HG03175 (cell line): ENCODE data around the gene XXYLT1.

ENCODE experiments used
- ATAC-seq: cut with Tn5 transposase; IDR thresholded peaks from one replicate; pipeline ENCODE4 v1.9.1; 2021; ENCODE audit warnings: mild to moderate bottlenecking, moderate library complexity; ENCODE audit not compliant: unreplicated experiment

The XXYLT1 gene

DNA sequence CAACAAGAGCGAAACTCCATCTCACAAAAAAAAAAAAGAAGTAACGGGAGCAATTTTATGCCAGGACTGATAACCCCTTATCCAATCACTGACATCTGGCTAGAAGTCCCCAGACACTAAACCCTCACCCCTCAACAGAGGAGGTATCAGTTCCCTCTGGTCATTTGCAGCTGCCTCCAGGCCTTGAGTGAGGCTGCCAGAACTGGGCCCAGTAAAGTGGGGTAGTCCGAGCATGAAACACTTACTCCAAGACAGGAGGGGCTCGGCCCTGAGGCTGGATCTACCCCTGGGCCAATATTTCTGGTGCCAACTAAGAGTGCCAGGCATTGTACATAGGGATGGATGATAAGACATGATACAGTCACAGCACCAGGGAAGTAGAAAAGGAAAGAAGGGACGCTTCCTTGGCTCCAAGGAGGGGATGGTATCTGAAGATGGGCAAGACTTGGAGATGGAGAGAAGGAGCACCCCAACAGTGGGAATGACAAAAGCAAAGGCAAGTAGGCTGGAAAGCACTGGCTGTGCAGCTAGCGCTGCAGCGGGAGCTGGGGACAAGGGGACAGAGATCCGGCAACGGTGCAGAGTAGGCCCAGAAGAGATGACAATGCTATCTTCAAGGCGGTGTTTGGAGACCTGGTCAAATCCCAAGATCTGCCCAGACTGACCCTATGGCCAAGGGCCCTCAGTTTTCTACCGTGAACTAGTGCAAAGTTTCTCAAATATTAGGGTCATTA, 2.2 kb downstream of the XXYLT1 start:
- no peak for ATAC-seq

DNA sequence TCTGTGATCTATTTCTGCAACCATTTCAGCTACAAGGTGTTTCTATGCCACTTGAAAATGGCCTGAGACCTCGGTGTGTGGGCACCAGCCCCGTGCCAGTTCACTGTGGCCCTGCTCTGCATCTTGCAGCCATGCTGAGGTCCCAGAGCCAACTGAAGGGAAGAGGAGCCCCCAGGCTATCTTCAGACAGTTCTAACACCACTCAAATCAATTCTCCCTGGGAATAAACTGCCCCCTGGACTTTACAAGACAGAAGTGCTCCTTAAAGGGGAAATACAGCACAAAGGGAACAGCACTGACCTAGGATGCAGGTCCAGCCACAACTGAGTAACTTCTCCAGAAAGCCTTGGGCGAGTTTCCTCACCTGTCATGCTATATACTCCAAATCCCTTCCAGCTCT, 3.9 kb downstream of the XXYLT1 start:
- ATAC-seq: no peak

DNA sequence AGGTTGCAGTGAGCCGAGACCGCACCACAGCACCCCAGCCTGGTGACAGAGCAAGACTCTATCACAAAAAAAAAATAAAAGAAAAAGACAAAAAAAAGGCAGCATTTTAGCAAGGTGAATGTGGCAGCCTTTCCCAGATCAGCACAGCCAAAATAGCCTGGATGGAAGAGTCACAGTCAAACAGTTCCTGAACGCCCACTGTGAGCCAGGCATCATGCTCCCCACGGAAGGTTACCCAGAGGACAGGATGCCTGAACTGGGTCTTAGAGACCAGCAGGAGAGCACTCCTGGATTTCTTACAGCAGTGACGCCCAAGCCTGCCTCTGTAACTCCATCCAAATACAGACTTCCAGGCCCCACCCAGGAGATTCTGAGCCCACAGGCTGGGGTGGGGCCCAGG, 4.5 kb downstream of the XXYLT1 start:
- no peak for ATAC-seq

DNA sequence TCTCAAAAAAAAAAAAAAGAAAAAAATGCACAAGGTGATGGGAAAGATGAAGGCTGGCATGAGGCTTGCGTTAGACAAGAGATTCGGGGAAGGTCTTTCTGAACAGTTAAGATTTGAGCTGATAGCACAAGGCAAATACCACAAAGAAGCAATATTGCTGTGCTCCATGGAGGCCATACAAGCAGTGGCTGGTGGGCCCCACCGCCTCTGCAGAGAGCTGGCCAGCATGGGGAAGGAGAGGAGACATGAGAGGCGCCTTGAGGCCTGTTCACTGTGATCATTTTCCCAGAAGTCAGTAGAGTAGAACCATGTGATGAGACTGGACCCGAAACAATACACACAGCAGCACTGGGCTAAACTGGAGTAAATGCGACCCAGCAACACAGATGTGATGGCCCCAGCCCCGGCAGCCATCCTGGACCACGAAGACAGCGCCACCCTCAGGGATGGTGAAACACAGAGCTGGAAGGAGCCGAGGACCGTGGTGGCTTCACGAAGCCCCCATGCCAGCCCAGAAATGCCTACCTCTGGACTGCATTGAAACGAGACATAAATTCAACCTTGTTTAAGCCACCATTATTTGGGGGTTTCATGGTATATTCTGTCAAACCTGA, 5.5 kb downstream of the XXYLT1 start:
- ATAC-seq: no peak

DNA sequence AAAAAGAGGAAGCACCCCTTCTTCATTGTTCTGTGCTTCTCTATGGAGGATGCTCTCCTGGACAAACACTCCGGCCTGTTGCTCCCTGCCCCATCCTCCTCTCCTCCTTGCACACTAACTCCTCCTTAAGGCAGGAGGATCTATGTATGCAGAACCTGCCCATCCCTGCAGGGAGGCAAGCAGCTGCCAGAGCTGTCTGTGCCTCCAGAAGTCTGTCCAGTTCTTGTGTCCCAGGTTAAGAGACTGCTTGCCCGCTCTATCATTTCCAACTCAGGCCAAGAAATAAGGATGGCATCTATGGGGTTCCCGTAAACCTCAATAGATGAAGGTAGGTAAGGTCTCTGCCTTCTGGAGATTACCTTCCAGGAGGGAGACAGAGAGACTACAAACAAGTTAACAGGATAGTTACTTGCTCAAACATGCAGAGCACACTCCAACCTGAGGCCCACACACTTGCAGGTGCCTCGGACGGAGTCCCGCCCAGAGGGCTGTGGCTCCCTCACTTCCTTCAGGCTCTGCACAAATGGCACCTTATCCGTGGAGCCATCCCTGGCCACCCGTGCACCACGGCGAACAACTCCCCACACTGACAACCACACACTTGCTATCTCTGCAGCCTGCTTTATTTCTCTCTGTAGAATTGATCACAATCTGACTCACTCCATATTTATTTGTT, 6.9 kb downstream of the XXYLT1 start:
- ATAC-seq: no peak

DNA sequence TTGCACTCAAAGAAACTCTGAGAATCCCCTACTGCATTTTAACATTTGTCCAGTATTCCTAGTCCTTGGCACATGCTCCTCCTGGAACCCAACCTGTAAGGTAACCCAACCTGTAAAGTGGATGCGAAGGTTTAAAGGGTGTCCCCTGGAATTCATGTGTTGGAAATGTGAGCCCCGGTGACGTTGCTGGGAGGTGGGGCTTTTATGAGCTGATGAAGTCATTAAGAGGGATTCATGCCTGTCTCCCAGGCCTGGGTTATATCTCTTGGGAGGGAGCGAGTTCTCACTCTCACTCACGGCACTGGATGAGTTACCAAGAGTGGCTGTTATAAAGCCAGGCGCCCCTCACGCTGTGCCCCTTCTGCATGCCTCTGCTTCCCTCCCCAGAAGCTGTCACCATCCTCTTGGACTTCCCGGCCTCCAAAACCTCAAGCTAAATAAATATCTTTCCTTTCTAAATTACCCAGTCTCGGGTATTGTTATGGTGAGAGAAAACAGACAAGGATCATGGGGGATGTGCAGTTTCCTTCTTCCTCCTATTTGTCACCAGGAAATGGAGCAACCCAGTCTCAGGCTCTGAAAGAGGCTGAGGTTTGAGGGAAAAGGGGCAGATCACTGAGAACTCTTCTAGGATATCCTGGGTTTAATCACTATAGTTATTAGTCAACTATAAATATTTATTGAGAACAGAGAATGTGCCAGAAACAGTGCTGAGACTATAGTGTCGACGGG, 7.6 kb downstream of the XXYLT1 start:
- no peak for ATAC-seq

DNA sequence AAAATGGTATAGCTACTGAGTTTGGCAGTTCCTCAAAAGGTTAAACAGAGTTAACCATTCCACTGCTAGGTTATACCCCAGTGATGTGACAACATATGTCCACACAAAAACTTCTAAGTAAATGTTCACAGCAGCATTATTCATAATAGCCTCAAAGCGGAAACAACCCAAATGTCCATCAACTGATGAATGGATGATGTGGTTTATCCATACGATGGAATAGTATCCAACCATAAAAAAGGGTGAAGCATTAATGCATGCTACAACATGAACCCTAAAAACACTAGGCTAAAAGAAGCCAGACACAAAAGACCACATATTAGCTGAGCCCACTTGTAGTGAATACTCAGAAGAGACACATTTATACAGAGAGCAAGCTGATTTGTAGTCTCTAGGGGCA, 9.0 kb downstream of the XXYLT1 start:
- no peak for ATAC-seq

DNA sequence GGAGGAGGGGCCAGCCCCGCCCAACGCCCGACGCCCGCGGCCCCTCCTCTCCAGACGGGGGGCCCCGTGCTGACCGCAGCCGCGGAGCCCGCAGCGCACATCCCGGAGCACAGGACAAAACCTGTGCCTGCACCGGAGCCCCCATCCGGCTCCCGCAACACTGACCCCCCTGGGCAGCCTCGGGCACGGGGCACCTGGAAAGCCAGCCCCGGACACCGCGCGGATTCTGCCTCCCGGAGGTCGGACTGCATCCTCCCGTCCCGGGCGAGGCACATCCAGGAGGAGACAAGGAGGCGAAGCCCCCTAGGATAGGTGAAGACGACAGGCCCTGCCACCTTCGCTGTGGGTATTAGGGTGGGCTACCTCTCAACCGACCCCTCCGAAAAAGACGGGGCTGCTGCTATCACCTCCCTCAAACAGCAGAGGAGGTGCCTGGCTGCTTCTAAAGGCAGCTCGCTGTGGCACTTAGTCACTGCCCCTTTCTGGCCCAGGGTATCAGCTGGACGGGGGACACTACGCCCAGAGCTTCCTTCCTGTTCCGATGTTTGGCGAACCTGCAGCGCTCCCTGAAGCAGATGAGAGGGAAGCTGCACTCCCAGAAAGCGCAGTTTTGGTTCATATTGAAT, 10.6 kb downstream of the XXYLT1 start:
- ATAC-seq: peak; percentile 25

DNA sequence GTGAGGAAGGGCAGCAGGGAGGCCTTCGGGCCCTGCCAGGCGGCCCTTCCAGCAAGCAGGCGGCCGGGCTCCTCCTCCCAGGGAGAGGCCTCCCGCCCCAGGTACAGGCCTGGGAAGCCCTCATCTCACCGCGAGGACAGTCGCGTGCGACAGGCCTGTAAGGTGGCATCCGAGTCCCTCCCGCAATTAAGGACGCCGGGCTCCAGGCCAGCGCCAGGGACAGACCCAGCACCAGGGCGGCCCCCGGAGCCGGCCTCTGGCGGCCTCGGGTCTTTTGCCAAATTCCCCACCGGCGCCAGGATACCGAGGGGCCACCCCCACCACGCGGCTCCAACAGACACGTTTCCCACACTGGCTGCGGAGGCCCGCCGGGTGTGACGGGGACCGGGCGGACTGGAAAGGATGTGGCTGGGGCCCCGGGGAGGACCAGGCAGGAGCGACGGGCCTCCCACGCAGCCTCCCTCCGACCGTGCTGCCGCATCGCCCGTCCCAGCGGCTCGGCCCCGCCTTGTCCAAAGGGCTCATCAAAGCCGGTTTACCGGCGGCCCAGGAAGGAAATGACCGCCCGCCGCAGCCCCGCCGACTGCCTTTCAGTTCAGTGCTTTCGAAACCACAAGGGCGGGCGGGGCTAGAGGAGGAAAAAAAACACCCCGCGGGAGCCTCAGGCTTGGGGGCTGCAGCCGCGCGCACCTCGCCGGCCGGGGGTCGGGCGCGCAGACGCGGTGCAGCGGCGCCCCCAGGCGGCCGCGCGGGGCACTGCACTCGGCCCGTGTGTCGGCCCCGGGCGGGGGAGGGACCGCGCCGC, 11.3 kb downstream of the XXYLT1 start:
- ATAC-seq: peak; percentile 85

DNA sequence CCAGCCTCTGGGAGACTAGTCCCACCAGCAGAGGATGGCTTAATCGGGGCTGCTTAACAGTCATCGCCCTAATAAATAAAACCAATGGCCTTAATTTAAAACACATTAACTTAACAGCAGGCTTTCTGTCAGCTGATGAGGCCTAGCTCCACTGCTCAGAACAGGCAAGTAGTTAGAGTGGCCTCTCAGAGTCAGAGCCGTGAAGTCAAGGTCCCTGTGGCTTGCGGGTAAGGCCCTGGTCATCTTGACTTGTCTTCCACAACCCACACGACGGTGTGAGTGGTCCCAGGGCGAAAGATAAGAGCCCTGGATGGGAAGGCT, 11.8 kb downstream of the XXYLT1 start:
- no peak for ATAC-seq

DNA sequence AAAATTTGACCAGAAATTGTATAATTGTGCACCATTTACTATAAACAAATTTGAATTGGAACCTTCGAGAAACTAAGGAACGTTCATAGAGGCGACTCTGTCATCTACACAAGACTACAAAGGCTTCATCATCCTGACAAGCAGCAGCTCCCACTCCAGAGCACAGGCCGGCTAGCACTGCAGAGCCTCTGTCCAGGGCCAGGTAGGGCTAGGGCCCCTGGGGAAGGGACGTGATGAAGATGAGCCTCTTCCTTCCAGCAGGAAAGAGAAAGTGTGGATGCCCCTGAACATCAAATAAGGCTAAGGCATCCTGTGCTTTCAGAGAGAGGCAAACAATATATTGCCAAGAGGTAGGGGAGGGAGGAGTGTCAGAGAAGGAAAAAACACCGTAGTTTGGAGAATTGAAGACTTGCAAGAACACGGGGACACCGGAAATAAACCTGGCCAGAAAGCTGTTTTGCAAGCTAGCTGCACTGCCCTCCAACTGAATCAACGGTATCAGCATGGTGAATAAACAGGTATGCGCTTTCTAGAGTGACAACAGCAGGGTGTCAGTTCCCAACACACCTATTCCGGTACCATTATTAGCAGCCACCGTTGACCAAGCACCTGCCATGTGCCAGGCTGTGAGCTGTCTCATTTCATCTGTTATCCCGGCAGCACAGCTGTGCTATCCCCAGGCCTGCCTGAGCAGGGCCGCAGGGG, 12.4 kb downstream of the XXYLT1 start:
- no peak for ATAC-seq

DNA sequence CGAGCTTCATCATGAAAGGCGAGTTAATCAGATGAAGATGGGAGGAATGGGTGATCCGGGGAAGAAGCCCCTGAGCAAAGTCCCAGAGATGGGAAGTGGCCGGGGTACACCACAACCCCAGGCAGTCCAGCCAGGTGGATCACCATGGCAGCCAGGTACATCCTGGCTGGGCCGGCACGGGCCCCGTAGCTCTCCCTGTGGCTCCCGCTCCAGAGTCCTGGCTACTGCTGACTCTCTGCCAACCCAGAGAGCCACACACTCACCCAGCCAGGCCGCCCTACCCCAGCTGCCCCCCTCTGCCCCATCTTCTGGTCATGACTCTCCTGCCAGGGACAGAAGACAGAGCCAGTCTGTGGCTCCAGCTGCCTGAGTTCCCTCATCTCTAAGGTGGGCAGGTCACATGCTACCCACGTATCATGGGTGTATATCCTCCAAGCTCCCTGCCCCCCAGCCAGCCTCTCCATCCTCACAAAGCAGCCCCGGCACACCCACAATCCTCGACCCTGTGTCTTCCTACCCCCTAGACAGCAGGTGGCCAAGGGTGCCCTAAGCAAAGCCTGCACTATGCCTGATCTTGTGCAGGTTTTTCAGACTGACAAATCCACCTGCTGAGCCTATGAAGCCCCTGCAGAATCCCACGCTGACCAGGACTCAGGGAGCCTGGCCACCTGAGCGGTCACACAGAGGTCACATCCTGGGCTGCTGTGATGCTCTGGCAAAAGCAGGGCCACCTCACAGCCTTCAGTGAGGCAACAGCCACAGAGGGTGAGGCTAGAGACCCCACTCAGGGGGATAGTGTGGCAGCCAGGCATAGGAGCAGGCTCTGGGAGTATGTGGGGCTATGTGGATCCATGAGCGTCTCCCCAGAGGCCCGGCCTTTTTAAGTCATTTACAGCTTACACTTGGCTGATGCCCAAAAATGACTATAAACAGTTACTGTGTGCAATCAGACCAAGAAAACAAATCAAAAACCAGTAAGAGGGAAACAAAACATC, 13.2 kb downstream of the XXYLT1 start:
- no peak for ATAC-seq

DNA sequence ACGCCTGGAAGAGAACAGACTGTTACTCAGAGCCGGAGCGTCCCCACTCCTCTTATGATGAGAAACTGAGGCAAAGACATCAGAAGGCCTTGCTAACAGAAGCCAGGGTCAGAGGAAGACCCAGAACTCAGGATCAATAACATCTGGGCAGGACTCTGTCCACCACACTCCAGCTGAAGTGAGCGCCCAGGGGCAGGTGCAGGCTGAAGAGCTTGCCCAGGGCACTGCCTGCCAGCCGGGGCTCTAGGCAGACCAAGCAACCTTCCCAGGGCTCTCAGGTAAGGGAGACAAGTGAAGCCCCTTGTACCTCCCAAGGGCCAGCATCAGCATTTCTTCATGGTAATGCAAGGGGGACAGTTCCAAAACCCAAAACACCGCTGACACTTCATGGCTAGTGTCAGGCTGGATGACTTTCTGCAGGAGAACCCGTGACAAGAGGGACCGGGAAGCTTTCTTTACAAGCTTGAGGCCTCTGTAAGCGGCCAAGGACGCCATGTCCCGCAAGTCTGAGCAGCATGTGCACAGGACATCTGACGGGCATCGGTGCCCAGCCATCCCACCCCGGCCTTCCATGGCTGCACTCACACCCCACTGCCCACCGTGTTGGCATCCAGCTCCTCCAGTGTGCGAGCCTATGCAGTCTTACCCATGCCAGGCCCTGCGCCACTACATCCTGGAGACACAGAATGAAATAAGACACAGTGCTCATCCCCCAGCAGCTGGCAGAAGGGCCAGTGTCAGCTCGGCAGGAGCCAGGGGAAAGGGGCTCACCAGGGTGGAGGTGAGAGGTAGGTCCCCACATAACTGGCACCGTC, 14.1 kb downstream of the XXYLT1 start:
- no peak for ATAC-seq

DNA sequence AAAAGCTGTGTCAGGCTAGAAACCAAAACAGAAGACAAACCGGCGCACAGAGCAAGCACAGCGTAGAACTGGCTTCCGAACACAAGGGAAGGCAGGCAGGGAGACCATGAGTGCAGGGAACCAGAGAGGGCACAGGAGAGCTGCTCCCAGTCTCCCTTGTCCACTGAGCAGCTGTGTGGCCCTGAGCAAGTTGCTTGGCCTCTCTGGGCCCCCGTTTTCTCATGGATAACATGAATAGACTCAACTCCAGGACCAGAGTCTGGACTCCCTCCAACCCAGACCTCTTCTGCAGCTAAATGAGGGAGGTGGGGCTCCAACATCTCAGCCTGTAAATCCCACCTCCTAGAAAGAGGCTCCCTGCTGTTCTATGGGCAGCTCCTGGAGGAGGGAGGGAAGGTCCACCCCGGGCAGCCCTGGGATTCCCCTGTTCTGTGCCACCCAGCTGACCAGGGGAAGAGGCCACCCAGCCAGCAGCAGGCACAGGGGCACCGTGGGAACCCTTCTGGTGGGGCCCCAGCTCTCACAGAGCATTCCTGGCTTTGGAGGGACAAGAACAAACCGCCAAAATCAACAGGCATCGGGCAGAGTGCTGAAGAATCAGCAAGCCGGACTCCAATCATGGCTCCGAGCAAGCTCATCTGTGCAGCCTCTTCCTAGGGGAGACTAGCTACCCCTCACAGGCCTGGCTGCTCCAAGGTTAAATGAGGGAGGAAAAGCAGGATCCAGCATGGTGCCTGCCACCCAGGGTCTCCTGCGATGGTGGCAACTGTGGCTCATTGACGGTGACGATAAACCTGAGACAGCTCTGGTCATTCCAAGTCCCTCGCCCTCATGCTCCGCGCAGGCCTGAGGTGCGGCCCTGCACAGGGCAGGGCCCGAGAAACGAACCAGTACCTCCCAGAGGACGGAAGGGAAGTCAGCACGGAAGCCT, 15.1 kb downstream of the XXYLT1 start:
- ATAC-seq: no peak

DNA sequence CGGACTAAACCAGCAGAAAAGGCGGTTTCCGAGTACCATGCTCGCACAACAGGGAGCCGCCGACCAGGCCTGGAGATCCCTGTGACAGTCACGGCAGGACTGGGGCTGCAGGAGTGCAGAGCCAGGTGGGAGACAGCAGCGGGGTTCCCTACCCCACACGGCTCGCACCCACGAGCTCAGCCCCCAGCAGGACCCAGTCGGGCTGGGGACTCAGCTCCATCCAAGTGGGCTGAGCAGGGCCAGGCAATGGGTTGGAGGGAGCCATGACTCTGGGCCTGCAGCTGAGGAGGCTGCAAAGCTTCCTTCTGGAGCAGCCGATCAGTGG, 15.8 kb downstream of the XXYLT1 start:
- ATAC-seq: no peak

DNA sequence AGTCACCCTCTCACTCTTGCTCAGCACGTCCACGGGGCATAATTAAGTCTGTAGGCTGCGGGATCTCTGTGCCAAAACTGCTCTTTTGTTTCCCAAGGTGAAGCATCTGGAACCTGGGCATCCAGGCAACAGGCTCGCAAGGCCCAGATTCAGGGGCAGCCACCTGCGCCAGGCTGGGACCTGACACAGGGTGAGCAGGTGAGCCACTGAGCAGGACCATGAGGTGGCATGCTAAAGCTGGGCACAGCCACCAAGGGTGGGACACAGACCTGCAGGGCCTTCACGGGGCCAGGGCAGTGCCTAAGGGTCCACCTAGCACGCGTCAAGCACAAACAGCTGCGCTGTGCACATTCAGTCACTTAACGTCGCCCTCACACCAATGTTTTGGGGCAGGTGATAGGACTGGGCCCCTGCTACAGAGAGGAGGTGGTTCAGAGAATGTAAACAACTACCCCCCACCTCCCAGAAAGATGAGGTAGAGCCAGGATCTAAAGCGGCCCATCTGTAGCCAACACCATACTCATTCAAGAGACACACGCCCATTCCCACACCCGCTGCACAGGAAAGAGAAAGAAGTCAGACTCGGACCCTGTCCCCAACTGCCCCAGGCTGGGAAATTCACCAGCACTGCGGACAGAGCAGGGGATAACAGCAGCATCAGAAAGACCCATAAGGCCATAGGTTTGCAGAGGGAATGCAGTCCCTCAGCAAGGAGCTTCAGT, 16.3 kb downstream of the XXYLT1 start:
- no peak for ATAC-seq
